WTC11 (cell line): ENCODE data around the gene GJD2.

Source experiments
- AFF4 ChIP-seq: sonication (generic); formaldehyde crosslinking; IDR thresholded peaks from 2 replicates; pipeline ENCODE4 v1.8.1; 2023; ENCODE audit warnings: mild to moderate bottlenecking, missing genetic modification reagents, borderline replicate concordance
- ATF3 ChIP-seq: sonication (generic); formaldehyde crosslinking; conservative IDR thresholded peaks from 2 replicates; pipeline ENCODE4 v1.8.1; 2022; ENCODE audit warnings: mild to moderate bottlenecking, missing genetic modification reagents
- CTCF ChIP-seq: fragments of 200-600 bp; IDR thresholded peaks from 2 replicates; pipeline ENCODE4 v1.8.0; 2022; ENCODE audit warnings: antibody characterized with exemption
- JUN ChIP-seq: sonication (generic); formaldehyde crosslinking; IDR thresholded peaks from 2 replicates; pipeline ENCODE4 v1.8.0; 2023; ENCODE audit warnings: mild to moderate bottlenecking, missing genetic modification reagents
- STAT6 ChIP-seq: sonication (generic); formaldehyde crosslinking; conservative IDR thresholded peaks from 2 replicates; pipeline ENCODE4 v1.8.1; 2023; ENCODE audit warnings: mild to moderate bottlenecking, low read depth, missing genetic modification reagents, moderate library complexity
- ZNF396 ChIP-seq: fragments of 250-450 bp; sonication (Bioruptor Pico); IDR thresholded peaks from 2 replicates; pipeline ENCODE4 v1.8.0; 2021; ENCODE audit warnings: mild to moderate bottlenecking, moderate library complexity, borderline replicate concordance

- TF ChIP-seq STAT6 (CRISPR knock-in tag) (no peak), CTCF (no peak), ZNF396 (CRISPR knock-in tag) (no peak), ATF3 (no peak), JUN (no peak), AFF4 (no peak)
These were observed 14.9 kb upstream of the GJD2 start for GRCh38 chr15:34769711-34770110.
